ENCODE results near the gene BRIP1.

The BRIP1 gene

DNA sequence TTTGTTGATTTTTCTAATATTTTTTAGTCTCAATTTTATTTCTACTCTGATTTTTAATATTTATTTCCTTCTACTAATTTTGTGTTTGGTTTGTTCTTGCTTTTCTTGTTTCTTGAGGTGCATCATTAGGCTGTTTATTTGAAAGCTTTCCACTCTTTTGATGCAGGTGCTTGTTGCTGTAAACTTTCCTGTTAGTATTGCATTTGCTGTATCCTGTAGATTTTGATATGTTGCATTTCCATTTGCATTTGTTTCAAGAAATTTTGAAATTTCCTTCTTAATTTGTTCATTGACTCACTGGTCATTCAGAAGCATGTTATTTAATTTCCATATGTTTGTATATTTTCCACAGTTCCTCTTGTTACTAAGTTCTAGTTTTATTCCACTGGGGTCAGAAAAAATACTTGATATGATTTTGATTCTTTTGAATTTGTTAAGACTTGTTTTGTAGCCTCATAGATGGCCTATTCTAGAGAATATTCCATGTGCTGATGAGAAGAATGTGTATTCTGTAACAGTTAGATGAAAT, 229.3 kb downstream of the BRIP1 start:
- TF ChIP-seq, protein P1, sequence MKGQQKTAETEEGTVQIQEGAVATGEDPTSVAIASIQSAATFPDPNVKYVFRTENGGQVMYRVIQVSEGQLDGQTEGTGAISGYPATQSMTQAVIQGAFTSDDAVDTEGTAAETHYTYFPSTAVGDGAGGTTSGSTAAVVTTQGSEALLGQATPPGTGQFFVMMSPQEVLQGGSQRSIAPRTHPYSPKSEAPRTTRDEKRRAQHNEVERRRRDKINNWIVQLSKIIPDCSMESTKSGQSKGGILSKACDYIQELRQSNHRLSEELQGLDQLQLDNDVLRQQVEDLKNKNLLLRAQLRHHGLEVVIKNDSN (IDR thresholded peaks at IDR 0.05) = no peak
- TF ChIP-seq CREB1 (IDR thresholded peaks at IDR 0.05; ENCODE audit: low read depth) = no peak
- no peak for TF ChIP-seq REST (IDR thresholded peaks at IDR 0.05; ENCODE audit: low read depth)
- TF ChIP-seq RAD21 (IDR thresholded peaks at IDR 0.05; ENCODE audit: low read depth) = no peak
- TF ChIP-seq NFIC (IDR thresholded peaks at IDR 0.05) = no peak
- TF ChIP-seq, protein P2, sequence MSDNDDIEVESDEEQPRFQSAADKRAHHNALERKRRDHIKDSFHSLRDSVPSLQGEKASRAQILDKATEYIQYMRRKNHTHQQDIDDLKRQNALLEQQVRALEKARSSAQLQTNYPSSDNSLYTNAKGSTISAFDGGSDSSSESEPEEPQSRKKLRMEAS (IDR thresholded peaks at IDR 0.05) = no peak
- no peak for TF ChIP-seq ZBTB7A (IDR thresholded peaks at IDR 0.05; ENCODE audit: low read depth)
- TF ChIP-seq TCF12 (IDR thresholded peaks at IDR 0.05; ENCODE audit: low read depth) = no peak
- TF ChIP-seq FOXM1 (IDR thresholded peaks at IDR 0.05; ENCODE audit: borderline replicate concordance, low read depth) = no peak

- TF ChIP-seq REST (IDR thresholded peaks at IDR 0.05; ENCODE audit: low read depth) (no peak), NFIC (IDR thresholded peaks at IDR 0.05) (no peak), ZBTB7A (IDR thresholded peaks at IDR 0.05; ENCODE audit: low read depth) (no peak)
These were observed 230.5 kb downstream of the BRIP1 start for GRCh38 chr17:61632826-61633225.

GRCh38 chr17:61631800-61632199, 231.5 kb downstream of the BRIP1 start:
- TF ChIP-seq RAD21 (IDR thresholded peaks at IDR 0.05; ENCODE audit: low read depth) = no peak
- no peak for TF ChIP-seq CREB1 (IDR thresholded peaks at IDR 0.05; ENCODE audit: low read depth)
- TF ChIP-seq, protein P2 (IDR thresholded peaks at IDR 0.05) = no peak
- no peak for TF ChIP-seq FOXM1 (IDR thresholded peaks at IDR 0.05; ENCODE audit: borderline replicate concordance, low read depth)
- no peak for TF ChIP-seq TEAD4 (IDR thresholded peaks at IDR 0.05)
- no peak for TF ChIP-seq CEBPB (IDR thresholded peaks at IDR 0.05)
- TF ChIP-seq NFIC (IDR thresholded peaks at IDR 0.05) = no peak
- no peak for TF ChIP-seq REST (IDR thresholded peaks at IDR 0.05; ENCODE audit: low read depth)
- no peak for TF ChIP-seq ZBTB7A (IDR thresholded peaks at IDR 0.05; ENCODE audit: low read depth)
- TF ChIP-seq TCF12 (IDR thresholded peaks at IDR 0.05; ENCODE audit: low read depth) = no peak
- TF ChIP-seq TAF1 (IDR thresholded peaks at IDR 0.05; ENCODE audit: low read depth) = no peak
- TF ChIP-seq EGR1 (IDR thresholded peaks at IDR 0.05) = no peak
- no peak for TF ChIP-seq YY1 (IDR thresholded peaks at IDR 0.05; ENCODE audit: low read depth)
- TF ChIP-seq, protein P1 (IDR thresholded peaks at IDR 0.05) = no peak
- no peak for TF ChIP-seq EP300 (IDR thresholded peaks at IDR 0.05; ENCODE audit: borderline replicate concordance)
